ENCODE data around the gene ACBD3.

ACBD3 gene

DNA sequence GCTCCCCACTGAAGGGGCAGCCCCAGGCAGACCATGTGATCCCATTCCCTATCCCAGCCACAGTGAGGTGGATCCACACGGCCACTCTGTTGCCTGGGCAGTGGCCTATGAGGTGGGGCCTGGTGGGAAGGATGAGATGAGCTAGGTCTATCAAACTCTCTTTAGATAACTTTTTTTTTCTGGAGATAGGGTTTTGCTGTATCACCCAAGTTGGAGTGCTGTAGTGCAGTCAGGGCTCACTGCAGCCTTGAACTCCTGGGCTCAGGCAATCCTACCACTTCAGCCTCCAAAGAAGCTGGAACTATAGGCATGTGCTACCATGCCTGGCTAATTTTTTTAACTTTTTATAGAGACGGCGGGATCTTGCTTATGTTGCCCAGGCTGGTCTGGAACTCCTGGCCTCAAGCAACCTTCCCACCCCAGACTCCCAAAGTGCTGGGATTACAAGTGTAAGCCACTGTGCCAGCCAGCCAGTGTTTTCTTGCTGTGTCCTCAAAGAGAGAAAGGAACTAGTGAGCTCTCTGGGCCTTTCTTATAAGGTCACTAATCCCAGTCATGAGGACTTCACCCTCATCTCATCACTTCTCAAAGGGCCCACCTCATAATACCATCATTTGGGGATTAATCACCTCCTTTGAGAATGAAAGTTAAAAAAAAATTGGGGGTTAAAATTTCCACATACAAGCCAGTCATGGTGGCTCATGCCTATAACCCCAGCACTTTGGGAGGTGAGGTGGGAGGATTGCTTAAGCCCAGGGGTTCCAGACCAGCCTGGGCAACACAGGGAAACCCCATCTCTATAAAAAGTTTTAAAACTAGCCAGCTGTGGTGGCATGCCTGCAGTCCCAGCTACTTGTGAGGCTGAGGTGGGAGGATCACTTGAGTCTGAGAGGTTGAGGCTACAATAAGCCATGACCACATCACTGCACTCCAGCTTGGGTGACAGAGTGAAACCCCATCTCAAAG is 87.4 kb downstream of the ACBD3 start (continued):
- TF ChIP-seq, protein P1, sequence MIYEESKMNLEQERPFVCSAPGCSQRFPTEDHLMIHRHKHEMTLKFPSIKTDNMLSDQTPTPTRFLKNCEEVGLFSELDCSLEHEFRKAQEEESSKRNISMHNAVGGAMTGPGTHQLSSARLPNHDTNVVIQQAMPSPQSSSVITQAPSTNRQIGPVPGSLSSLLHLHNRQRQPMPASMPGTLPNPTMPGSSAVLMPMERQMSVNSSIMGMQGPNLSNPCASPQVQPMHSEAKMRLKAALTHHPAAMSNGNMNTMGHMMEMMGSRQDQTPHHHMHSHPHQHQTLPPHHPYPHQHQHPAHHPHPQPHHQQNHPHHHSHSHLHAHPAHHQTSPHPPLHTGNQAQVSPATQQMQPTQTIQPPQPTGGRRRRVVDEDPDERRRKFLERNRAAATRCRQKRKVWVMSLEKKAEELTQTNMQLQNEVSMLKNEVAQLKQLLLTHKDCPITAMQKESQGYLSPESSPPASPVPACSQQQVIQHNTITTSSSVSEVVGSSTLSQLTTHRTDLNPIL (CRISPR knock-in tag; IDR thresholded peaks at IDR 0.05; ENCODE audit: low read depth): no peak
- TF ChIP-seq PPARA (CRISPR knock-in tag; IDR thresholded peaks at IDR 0.05; ENCODE audit: borderline replicate concordance): no peak
- no peak for TF ChIP-seq ZFP3 (CRISPR knock-in tag; IDR thresholded peaks at IDR 0.05)
- TF ChIP-seq ZFP30 (CRISPR knock-in tag; IDR thresholded peaks at IDR 0.05): no peak
- no peak for TF ChIP-seq TCF4 (CRISPR knock-in tag; IDR thresholded peaks at IDR 0.05; ENCODE audit: borderline replicate concordance)
- TF ChIP-seq ZC3H10 (CRISPR knock-in tag; IDR thresholded peaks at IDR 0.05): no peak
- no peak for TF ChIP-seq ZNF565 (CRISPR knock-in tag; conservative IDR thresholded peaks at IDR 0.05; ENCODE audit: low read depth)
- TF ChIP-seq ESRRG (CRISPR knock-in tag; IDR thresholded peaks at IDR 0.05): no peak

DNA sequence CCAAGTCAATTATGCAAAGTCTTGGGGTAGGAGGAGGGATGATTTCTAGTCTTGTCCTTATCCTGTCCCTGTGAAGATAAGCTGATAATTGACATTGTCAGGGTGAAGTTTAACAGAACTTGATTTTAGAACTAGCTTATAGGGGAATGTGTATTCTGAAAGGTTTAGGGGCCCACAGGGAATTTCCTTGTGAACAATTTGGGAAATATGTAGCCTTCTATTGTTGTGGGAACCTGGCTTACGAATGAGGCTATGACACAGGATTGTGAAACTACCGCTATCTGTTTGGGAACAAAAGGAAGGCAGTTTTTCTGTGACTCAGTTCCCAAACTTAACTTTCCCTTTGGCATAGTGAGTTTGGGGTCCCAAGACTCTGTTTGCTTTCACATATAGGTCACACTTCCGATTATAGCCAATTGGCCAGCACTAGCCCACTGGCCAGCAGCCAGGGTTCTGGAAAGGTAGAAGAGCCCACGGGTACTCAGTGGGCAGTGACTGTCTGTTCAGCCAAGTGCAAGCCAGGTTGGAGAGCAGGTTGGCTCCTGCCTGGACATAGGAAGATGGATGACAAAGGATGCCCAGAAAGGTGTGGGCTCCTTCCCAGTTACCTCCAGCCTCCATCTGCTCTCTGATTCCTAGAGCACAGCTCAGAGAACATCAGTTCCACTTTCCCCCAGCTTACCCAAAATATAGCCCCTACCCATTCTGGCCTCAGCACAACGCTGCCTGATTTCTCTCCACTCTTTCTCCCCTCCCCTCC is 88.5 kb downstream of the ACBD3 start:
- ATAC-seq: no peak
- TF ChIP-seq CSRNP3 (CRISPR knock-in tag; IDR thresholded peaks at IDR 0.05) (no peak), PPARA (CRISPR knock-in tag; IDR thresholded peaks at IDR 0.05; ENCODE audit: borderline replicate concordance) (no peak), TCF4 (CRISPR knock-in tag; IDR thresholded peaks at IDR 0.05; ENCODE audit: borderline replicate concordance) (no peak)

DNA sequence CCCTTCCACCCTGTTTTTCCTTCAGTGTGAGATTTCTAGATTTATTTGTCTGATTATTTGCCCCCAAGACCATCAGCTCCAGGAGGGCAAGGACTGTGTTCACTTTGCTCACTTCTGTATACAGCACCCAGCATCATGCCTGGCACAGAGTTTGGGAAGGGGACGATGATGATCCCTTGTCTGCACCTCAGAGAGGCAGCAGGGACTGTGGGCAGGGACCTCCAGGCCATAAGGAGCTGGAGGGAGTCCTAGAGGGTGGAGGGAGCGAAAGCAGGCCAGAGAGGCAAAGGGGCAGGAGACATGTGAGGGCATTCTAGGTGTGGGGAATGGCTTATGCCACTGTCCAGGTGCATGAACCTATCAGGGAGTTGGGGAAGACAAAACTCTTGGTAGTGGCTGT is 91.3 kb downstream of the ACBD3 start:
- no peak for TF ChIP-seq TCF4 (CRISPR knock-in tag; IDR thresholded peaks at IDR 0.05; ENCODE audit: borderline replicate concordance)
- ATAC-seq: no peak
